Thoracic aorta (tissue), 2 donors: ENCODE data around the gene TEX48. TPM values are rescaled to one million over a fixed set of nuclear protein-coding genes. Genes with fewer than 3 reads are reported as not detected.

Experiments
- ATAC-seq: fragments of 150-250 bp; one replicate; pipeline ENCODE4 v1.8.0; 2017; ENCODE audit warnings: low read depth; ENCODE audit not compliant: insufficient number of reproducible peaks, low FRiP score
- DNase-seq: peaks from one replicate; pipeline ENCODE4 v3.0.0-alpha.2; 2020; ENCODE audit warnings: low spot score
- H3K27ac ChIP-seq, 2 donors: fragments of 200-600 bp; sonication (generic); 1 replicate in 1 of 2; 2 replicates in 1 of 2; pipeline ENCODE4 v1.5.1; 2016; ENCODE audit warnings: mild to moderate bottlenecking in 2 of 2, moderate library complexity in 2 of 2
- H3K27me3 ChIP-seq: fragments of 200-600 bp; sonication (generic); replicated peaks from 2 replicates; pipeline ENCODE4 v1.6.0; 2016; ENCODE audit warnings: mild to moderate bottlenecking; ENCODE audit not compliant: insufficient read depth
- H3K36me3 ChIP-seq: fragments of 200-600 bp; sonication (generic); one replicate; pipeline ENCODE4 v1.5.1; 2016
- H3K4me1 ChIP-seq, 2 donors: fragments of 200-600 bp; sonication (generic); 1 replicate in 1 of 2; 2 replicates in 1 of 2; pipeline versions ENCODE4 v1.5.1 to v1.6.0; 2016; ENCODE audit warnings: low read depth in 2 of 2, mild to moderate bottlenecking in 1 of 2; ENCODE audit not compliant: control insufficient read depth in 1 of 2
- H3K4me3 ChIP-seq: fragments of 200-600 bp; sonication (generic); 2 replicates; pipeline ENCODE4 v1.5.1; 2016; ENCODE audit warnings: mild to moderate bottlenecking
- H3K9me3 ChIP-seq: fragments of 200-600 bp; sonication (generic); 2 replicates; pipeline ENCODE4 v1.5.1; 2016
- CTCF ChIP-seq: fragments of 200-600 bp; sonication (generic); IDR thresholded peaks from one replicate; pipeline ENCODE4 v1.5.1; 2019; ENCODE audit warnings: antibody characterized with exemption
- total RNA-seq, 2 donors: library from RNA; depleted of rRNA; stranded (reverse); fragments of >200 nt; gene quantifications; one replicate each; pipeline versions ENCODE4 v1.1.0 to v1.2.3, GENCODE V29; 2016

Gene TEX48
- total RNA-seq, 2 donors from 2014 or later, result not detected

- H3K4me3 ChIP-seq, result no peak overlapping the region
- H3K36me3 ChIP-seq, result no peaks in the 10 kb centered on the region
- H3K4me1 ChIP-seq, result peaks cover 0 to 4% of the 10 kb centered on the region in 2 donors
- ATAC-seq (no peak), DNase-seq (peak; percentile 15)
- H3K9me3 ChIP-seq, result no peaks in the 10 kb centered on the region
- no peak for TF ChIP-seq CTCF
- H3K27me3 ChIP-seq, result no peaks in the 10 kb centered on the region
- no peak overlapping the region for H3K27ac ChIP-seq
Measured at GRCh38 chr9:114677418-114677817, 4.6 kb downstream of the TEX48 start.

GRCh38 chr9:114676901-114677300 is 5.1 kb downstream of the TEX48 start:
- DNase-seq (no peak), ATAC-seq (no peak)
- no peaks in the 10 kb centered on the region for H3K27me3 ChIP-seq
- H3K36me3 ChIP-seq, result no peaks in the 10 kb centered on the region
- H3K9me3 ChIP-seq, result no peaks in the 10 kb centered on the region
- no peak overlapping the region for H3K4me3 ChIP-seq
- peaks cover 0 to 4% of the 10 kb centered on the region in 2 donors for H3K4me1 ChIP-seq
- TF ChIP-seq CTCF, result no peak
- H3K27ac ChIP-seq, result no peak overlapping the region

- ATAC-seq (no peak), DNase-seq (no peak)
- Histone ChIP-seq H3K36me3 (no peaks in the 10 kb centered on the region), H3K4me1 (peaks cover 0 to 4% of the 10 kb centered on the region in 2 donors), H3K27ac (no peak overlapping the region), H3K9me3 (no peaks in the 10 kb centered on the region), H3K4me3 (no peak overlapping the region), H3K27me3 (no peaks in the 10 kb centered on the region)
- TF ChIP-seq CTCF, result no peak
Measured at GRCh38 chr9:114674798-114675540, 7.0 kb downstream of the TEX48 start.

DNA sequence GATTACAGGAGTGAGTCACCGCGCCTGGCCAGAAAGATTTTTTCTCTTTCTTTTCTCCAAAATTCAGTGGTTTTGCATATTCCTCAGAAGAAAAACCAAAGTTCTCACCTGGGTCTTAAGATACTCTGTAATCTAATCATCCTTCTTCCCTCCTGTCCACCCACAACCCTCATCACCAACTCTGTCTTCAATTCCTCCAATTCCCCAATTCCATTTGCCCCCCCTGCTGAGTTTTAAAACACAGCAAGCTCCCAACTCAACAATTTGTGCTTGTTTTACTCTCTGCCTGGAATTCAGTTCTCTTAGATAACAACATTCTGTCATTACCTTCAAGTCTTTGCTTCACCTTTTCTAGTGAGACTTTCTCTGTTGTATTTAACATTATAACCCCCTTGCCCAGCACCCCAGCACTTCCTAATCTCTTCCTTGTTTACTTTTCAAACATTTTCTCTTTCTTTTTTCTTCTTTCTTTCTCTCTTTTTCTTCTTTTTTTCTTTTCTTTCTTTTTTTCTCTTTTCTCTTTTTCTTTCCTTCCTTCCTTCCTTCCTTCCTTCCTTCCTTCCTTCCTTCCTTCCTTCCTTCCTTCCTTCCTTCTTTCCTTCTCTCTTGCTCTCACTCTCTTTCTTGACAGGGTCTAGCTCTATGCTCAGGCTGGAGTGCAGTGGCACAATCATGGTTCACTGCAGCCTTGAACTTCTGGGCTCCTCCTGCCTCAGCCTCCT is 7.8 kb downstream of the TEX48 start:
- Histone ChIP-seq H3K27me3 (no peaks in the 10 kb centered on the region), H3K4me3 (no peak overlapping the region), H3K27ac (no peak overlapping the region), H3K4me1 (peaks cover 0 to 4% of the 10 kb centered on the region in 2 donors), H3K9me3 (no peaks in the 10 kb centered on the region), H3K36me3 (no peaks in the 10 kb centered on the region)
- no peak for ATAC-seq
- TF ChIP-seq CTCF, result no peak
- no peak for DNase-seq

GRCh38 chr9:114671605-114672004 is 10.4 kb downstream of the TEX48 start:
- Histone ChIP-seq H3K36me3 (no peaks in the 10 kb centered on the region), H3K4me3 (no peak overlapping the region), H3K4me1 (no peaks in the 10 kb centered on the region), H3K27ac (no peak overlapping the region), H3K9me3 (no peaks in the 10 kb centered on the region), H3K27me3 (no peaks in the 10 kb centered on the region)
- no peak for TF ChIP-seq CTCF
- ATAC-seq, result no peak
- DNase-seq, result no peak
